Endothelial cell of umbilical vein (primary cell): Measurements from ENCODE around the gene CCR9. TPM values are rescaled to one million over a fixed set of nuclear protein-coding genes. Genes with fewer than 3 reads are reported as not detected.
A peak's percentile ranks its signal among the peaks of the same experiment; 100 is the strongest.

Experiments
- BruUV-seq: library from RNA; stranded (reverse); fragments of 400-500 nt; replicated peaks from 2 replicates; lab custom pipeline; 2021; lab: Mats Ljungman, UMichigan
- CTCF ChIA-PET: fragments of 300-600, 350-600 bp; sonication (Branson Sonifier 250); formaldehyde crosslinking; loops from one replicate; lab custom pipeline; 2021; ENCODE audit warnings: antibody characterized with exemption, inconsistent platforms; lab: Charles Lee
- POLR2A ChIA-PET: fragments of 300-600, 350-600 bp; sonication (Branson Sonifier 250); formaldehyde crosslinking; loops from one replicate; lab custom pipeline; 2021; ENCODE audit warnings: antibody characterized with exemption, inconsistent platforms; lab: Charles Lee
- DNase-seq: peaks from one replicate; pipeline ENCODE4 v3.0.0-alpha.2; 2011; ENCODE audit warnings: low read depth, low spot score
- FAIRE-seq: peaks from 2 replicates; lab custom pipeline; 2011; peaks lifted over from hg19 to GRCh38; lab: Jason Lieb, UNC
- H2AFZ ChIP-seq: 2 replicates; pipeline ENCODE4 v1.6.0; 2012; ENCODE audit warnings: low read depth, low read length, control low read depth, inconsistent platforms
- H3K27ac ChIP-seq: 2 replicates; pipeline ENCODE4 v1.5.1; 2011; ENCODE audit warnings: low read depth, mild to moderate bottlenecking, control low read depth, low read length, moderate library complexity; ENCODE audit not compliant: insufficient read depth
- H3K27me3 ChIP-seq, 2 experiments: 2 replicates each; pipeline versions ENCODE4 v1.6.0 to v1.6.1; 2011; ENCODE audit warnings: low read length in 2 of 2, mixed read lengths in 1 of 2; ENCODE audit not compliant: control insufficient read depth in 2 of 2, insufficient read depth in 2 of 2
- H3K36me3 ChIP-seq, 2 experiments: 2 replicates in 1 of 2; 3 replicates in 1 of 2; pipeline ENCODE4 v1.5.1; 2011; ENCODE audit warnings: low read length in 2 of 2, mild to moderate bottlenecking in 1 of 2, moderate library complexity in 1 of 2; ENCODE audit not compliant: control insufficient read depth in 2 of 2, insufficient read depth in 2 of 2; ENCODE audit errors: extremely low read depth in 1 of 2
- H3K4me1 ChIP-seq: 3 replicates; pipeline ENCODE4 v1.5.1; 2011; ENCODE audit warnings: mild to moderate bottlenecking, low read length; ENCODE audit not compliant: control insufficient read depth, insufficient read depth; ENCODE audit errors: extremely low read depth
- H3K4me2 ChIP-seq: 2 replicates; pipeline ENCODE4 v1.6.1; 2011; ENCODE audit warnings: low read length, control low read depth, mixed read lengths; ENCODE audit not compliant: insufficient read depth
- H3K4me3 ChIP-seq, 3 experiments: fragments of 200-600 bp in 1 of 3; sonication (generic), shearing (Covaris generic) in 1 of 3; replicated peaks in 1 of 3; 2 replicates each; pipeline ENCODE4 v1.5.1; 2011 to 2016; ENCODE audit warnings: control low read depth in 3 of 3, low read length in 3 of 3, mild to moderate bottlenecking in 2 of 3, inconsistent platforms in 1 of 3, low read depth in 1 of 3, moderate library complexity in 1 of 3; ENCODE audit not compliant: insufficient read depth in 1 of 3
- H3K79me2 ChIP-seq: 2 replicates; pipeline ENCODE4 v1.6.0; 2012; ENCODE audit warnings: low read length, inconsistent platforms; ENCODE audit not compliant: control insufficient read depth, insufficient read depth
- H3K9ac ChIP-seq: replicated peaks from 2 replicates; pipeline ENCODE3; 2011; ENCODE audit warnings: low read length, control low read depth; ENCODE audit not compliant: insufficient read depth; ENCODE audit errors: extremely low read depth
- H3K9me1 ChIP-seq: replicated peaks from 3 replicates; pipeline ENCODE4 v1.6.0; 2011; ENCODE audit warnings: mild to moderate bottlenecking, low read length; ENCODE audit not compliant: control insufficient read depth, insufficient read depth; ENCODE audit errors: extremely low read depth
- H3K9me3 ChIP-seq: replicated peaks from 2 replicates; pipeline ENCODE4 v1.5.1; 2012; ENCODE audit warnings: low read length, inconsistent platforms; ENCODE audit not compliant: control insufficient read depth, insufficient read depth
- H4K20me1 ChIP-seq: replicated peaks from 2 replicates; pipeline ENCODE3; 2011; ENCODE audit warnings: mild to moderate bottlenecking, low read length; ENCODE audit not compliant: control insufficient read depth, insufficient read depth; ENCODE audit errors: extremely low read depth
- GATA2 ChIP-seq: IDR thresholded peaks from 2 replicates; pipeline ENCODE4 v1.7.0; 2011; ENCODE audit warnings: low read depth, mild to moderate bottlenecking, moderate library complexity, mixed read lengths, low read length; ENCODE audit not compliant: insufficient read length, insufficient read depth
- MYC ChIP-seq: IDR thresholded peaks from one replicate; pipeline ENCODE4 v1.6.1; 2011; ENCODE audit warnings: mild to moderate bottlenecking, low read depth, low read length
- dilution Hi-C: fragments of 300-500 bp; cut with MboI; formaldehyde crosslinking; loops from one replicate; pipeline ENCODE4 v1.15.0; 2019; ENCODE audit warnings: low sequenced_read_pairs; ENCODE audit not compliant: extremely low pct_ligation_motif_present
- intact Hi-C: fragments of 100-400 bp; cut with micrococcal nuclease; formaldehyde crosslinking; loops from one replicate; pipeline ENCODE4 v1.10.0; 2022
- polyA plus RNA-seq, 4 experiments: library from polyadenylated mRNA; depleted of rRNA in 3 of 4; stranded (reverse) in 3 of 4; unstranded in 1 of 4; fragments of >200 nt; gene quantifications; 2 replicates each; pipeline versions ENCODE4 v1.2.1 to v1.2.3, GENCODE V29; 2011 to 2012; ENCODE audit warnings: missing spikeins in 1 of 4
- total RNA-seq: library from RNA; stranded (reverse); gene quantifications from 2 replicates; pipeline ENCODE4 v1.2.3, GENCODE V29; 2021
- TF ChIP-seq, protein P1 (sequence below), 2 donors: IDR thresholded peaks; 1 replicate in 1 of 2; 2 replicates in 1 of 2; pipeline ENCODE4 v1.5.1; 2011; ENCODE audit warnings: low read length in 2 of 2, mild to moderate bottlenecking in 2 of 2, moderate library complexity in 2 of 2, control low read depth in 1 of 2, inconsistent platforms in 1 of 2, low read depth in 1 of 2; ENCODE audit not compliant: insufficient read depth in 1 of 2; ENCODE audit errors: extremely low read depth in 1 of 2

The CCR9 gene
- total and polyA plus RNA-seq, 2 donors (not counting 3 experiments of a cell fraction or from before 2014, with no cell fraction given): not detected

- BruUV-seq: no TSS peak
- Histone ChIP-seq H3K36me3 (peaks cover 4 to 13% of the 10 kb centered on the region in 2 experiments), H3K27ac (no peak overlapping the region), H3K4me1 (no peaks in the 10 kb centered on the region), H3K9me3 (no peaks in the 10 kb centered on the region), H3K9ac (no peak overlapping the region), H3K9me1 (no peaks in the 10 kb centered on the region), H2AFZ (no peak overlapping the region), H4K20me1 (no peaks in the 10 kb centered on the region), H3K27me3 (no peaks in the 10 kb centered on the region), H3K4me2 (no peak overlapping the region), H3K4me3 (no peak overlapping the region), H3K79me2 (no peaks in the 10 kb centered on the region)
- POLR2A ChIA-PET: no interaction called here
- intact Hi-C loops: no loop called here
- DNase-seq: peak; percentile 24
- FAIRE-seq: no peak
- dilution Hi-C loops: no loop called here
- TF ChIP-seq, protein P1, sequence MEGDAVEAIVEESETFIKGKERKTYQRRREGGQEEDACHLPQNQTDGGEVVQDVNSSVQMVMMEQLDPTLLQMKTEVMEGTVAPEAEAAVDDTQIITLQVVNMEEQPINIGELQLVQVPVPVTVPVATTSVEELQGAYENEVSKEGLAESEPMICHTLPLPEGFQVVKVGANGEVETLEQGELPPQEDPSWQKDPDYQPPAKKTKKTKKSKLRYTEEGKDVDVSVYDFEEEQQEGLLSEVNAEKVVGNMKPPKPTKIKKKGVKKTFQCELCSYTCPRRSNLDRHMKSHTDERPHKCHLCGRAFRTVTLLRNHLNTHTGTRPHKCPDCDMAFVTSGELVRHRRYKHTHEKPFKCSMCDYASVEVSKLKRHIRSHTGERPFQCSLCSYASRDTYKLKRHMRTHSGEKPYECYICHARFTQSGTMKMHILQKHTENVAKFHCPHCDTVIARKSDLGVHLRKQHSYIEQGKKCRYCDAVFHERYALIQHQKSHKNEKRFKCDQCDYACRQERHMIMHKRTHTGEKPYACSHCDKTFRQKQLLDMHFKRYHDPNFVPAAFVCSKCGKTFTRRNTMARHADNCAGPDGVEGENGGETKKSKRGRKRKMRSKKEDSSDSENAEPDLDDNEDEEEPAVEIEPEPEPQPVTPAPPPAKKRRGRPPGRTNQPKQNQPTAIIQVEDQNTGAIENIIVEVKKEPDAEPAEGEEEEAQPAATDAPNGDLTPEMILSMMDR (IDR thresholded peaks at IDR 0.05; ENCODE audit: extremely low read depth in 1 of 2, insufficient read depth in 1 of 2, low read depth in 1 of 2, low read length in 2 of 2): no peak
- TF ChIP-seq GATA2 (no peak), MYC (no peak)
- CTCF ChIA-PET: interaction anchor here (1.0 to 1.6 kb wide), 3 partner anchors 135 to 181 kb away, joined by 3 to 4 read pairs (median 3); no protein-coding TSS in a partner anchor
Measured at GRCh38 chr3:45942051-45942825, 55.9 kb downstream of the CCR9 start.
